Measurements from ENCODE around the gene HELZ.

- TF ChIP-seq POLR2A (IDR thresholded peaks at IDR 0.05) = no peak
- TF ChIP-seq CTCF (IDR thresholded peaks at IDR 0.05) = no peak
- TF ChIP-seq POLR2AphosphoS5 (IDR thresholded peaks at IDR 0.05) = no peak
Observed at GRCh38 chr17:67123699-67124098, 121.3 kb downstream of the HELZ start.

All from prostate gland (tissue), 2 donors.